ENCODE data around the gene BLTP3A.

- TF ChIP-seq EP300 (conservative IDR thresholded peaks at IDR 0.05; ENCODE audit: poor library complexity, severe bottlenecking) (no peak), RAD21 (conservative IDR thresholded peaks at IDR 0.05) (no peak), POLR2AphosphoS5 (IDR thresholded peaks at IDR 0.05) (no peak), CTCF (IDR thresholded peaks at IDR 0.05; ENCODE audit: poor library complexity, severe bottlenecking) (no peak), EZH2 (IDR thresholded peaks at IDR 0.05; ENCODE audit: borderline replicate concordance, insufficient read depth, low read length, poor library complexity, severe bottlenecking) (no peak), MXI1 (conservative IDR thresholded peaks at IDR 0.05; ENCODE audit: poor library complexity, severe bottlenecking) (no peak), REST (IDR thresholded peaks at IDR 0.05; ENCODE audit: borderline replicate concordance) (no peak), TAF1 (IDR thresholded peaks at IDR 0.05; ENCODE audit: low read depth) (no peak)
Observed at GRCh38 chr6:34793877-34794276, 2.0 kb downstream of the BLTP3A start.
